Endothelial cell (in vitro differentiated cells): Measurements from ENCODE around the gene PLCB1. TPM values are rescaled to one million over a fixed set of nuclear protein-coding genes. Genes with fewer than 3 reads are reported as not detected.

Experiments used
- DNase-seq: peaks from one replicate; pipeline ENCODE4 v3.0.0; 2021; ENCODE audit warnings: low spot score
- H3K27ac Mint-ChIP-seq: one replicate; pipeline ENCODE4 v1.8.0; 2021; ENCODE audit warnings: mixed read lengths, inconsistent platforms; ENCODE audit not compliant: unreplicated experiment
- H3K27me3 Mint-ChIP-seq: one replicate; pipeline ENCODE4 v1.8.0; 2021; ENCODE audit warnings: mild to moderate bottlenecking, moderate library complexity, mixed read lengths, inconsistent platforms; ENCODE audit not compliant: unreplicated experiment
- H3K36me3 Mint-ChIP-seq: one replicate; pipeline ENCODE4 v1.8.0; 2021; ENCODE audit warnings: mild to moderate bottlenecking, low read depth, mixed read lengths, inconsistent platforms; ENCODE audit not compliant: unreplicated experiment
- H3K4me1 Mint-ChIP-seq: one replicate; pipeline ENCODE4 v1.8.0; 2021; ENCODE audit warnings: mild to moderate bottlenecking, mixed read lengths, inconsistent platforms; ENCODE audit not compliant: unreplicated experiment
- H3K4me3 Mint-ChIP-seq: one replicate; pipeline ENCODE4 v1.8.0; 2021; ENCODE audit warnings: mild to moderate bottlenecking, mixed read lengths, inconsistent platforms; ENCODE audit not compliant: unreplicated experiment
- H3K9me3 Mint-ChIP-seq: one replicate; pipeline ENCODE4 v1.8.0; 2021; ENCODE audit warnings: mixed read lengths, inconsistent platforms; ENCODE audit not compliant: unreplicated experiment
- total RNA-seq: library from RNA; stranded (reverse); fragmentation: NEBNext Ultra II Directional; extraction: Animal tissue kit (Norgen Biotek cat#: 25700); gene quantifications from one replicate; pipeline ENCODE4 v1.2.1, GENCODE V29; 2021; ENCODE audit not compliant: unreplicated experiment
- TF ChIP-seq, protein P1 (sequence below): fragments of 200-600 bp; sonication (generic); IDR thresholded peaks from one replicate; pipeline ENCODE4 v1.5.0; 2021; ENCODE audit warnings: antibody characterized with exemption; ENCODE audit not compliant: unreplicated experiment

Gene PLCB1
- total RNA-seq, 1 donor from 2014 or later, result 8.1 TPM

DNA sequence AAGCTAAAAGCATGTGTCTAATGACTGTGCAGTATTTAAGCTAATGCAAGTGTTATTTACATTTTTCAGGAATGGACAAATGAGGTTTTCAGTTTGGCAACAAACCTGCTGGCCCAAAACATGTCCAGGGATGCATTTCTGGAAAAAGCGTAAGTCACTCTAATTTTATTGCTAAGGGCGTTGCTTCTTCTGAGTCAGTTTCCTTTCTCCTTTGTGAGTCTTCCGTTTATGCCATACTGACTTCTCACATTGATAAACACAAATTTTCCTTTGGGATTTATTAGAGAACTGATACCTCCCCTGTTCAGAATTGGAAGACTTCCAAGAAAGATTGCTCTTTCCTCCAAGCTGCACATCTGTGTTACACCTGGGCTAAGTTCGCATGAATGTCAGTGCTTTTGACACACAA is 514.0 kb downstream of the PLCB1 start:
- peaks cover 7% of the 10 kb centered on the region for H3K36me3 Mint-ChIP-seq
- H3K27me3 Mint-ChIP-seq, result peaks cover 1% of the 10 kb centered on the region
- no peak overlapping the region for H3K4me3 Mint-ChIP-seq
- TF ChIP-seq, protein P1, sequence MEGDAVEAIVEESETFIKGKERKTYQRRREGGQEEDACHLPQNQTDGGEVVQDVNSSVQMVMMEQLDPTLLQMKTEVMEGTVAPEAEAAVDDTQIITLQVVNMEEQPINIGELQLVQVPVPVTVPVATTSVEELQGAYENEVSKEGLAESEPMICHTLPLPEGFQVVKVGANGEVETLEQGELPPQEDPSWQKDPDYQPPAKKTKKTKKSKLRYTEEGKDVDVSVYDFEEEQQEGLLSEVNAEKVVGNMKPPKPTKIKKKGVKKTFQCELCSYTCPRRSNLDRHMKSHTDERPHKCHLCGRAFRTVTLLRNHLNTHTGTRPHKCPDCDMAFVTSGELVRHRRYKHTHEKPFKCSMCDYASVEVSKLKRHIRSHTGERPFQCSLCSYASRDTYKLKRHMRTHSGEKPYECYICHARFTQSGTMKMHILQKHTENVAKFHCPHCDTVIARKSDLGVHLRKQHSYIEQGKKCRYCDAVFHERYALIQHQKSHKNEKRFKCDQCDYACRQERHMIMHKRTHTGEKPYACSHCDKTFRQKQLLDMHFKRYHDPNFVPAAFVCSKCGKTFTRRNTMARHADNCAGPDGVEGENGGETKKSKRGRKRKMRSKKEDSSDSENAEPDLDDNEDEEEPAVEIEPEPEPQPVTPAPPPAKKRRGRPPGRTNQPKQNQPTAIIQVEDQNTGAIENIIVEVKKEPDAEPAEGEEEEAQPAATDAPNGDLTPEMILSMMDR, result no peak
- H3K9me3 Mint-ChIP-seq, result no peaks in the 10 kb centered on the region
- peaks cover 18% of the 10 kb centered on the region for H3K4me1 Mint-ChIP-seq
- DNase-seq, result no peak
- no peak overlapping the region for H3K27ac Mint-ChIP-seq

GRCh38 chr20:8646716-8647115 is 514.6 kb downstream of the PLCB1 start:
- Mint-ChIP-seq H3K27ac (no peak overlapping the region), H3K9me3 (no peaks in the 10 kb centered on the region), H3K4me1 (peaks cover 18% of the 10 kb centered on the region), H3K4me3 (no peak overlapping the region), H3K27me3 (peaks cover 1% of the 10 kb centered on the region), H3K36me3 (peaks cover 7% of the 10 kb centered on the region)
- TF ChIP-seq, protein P1, result no peak
- no peak for DNase-seq

- H3K4me3 Mint-ChIP-seq, result no peak overlapping the region
- TF ChIP-seq, protein P1, result no peak
- peaks cover 1% of the 10 kb centered on the region for H3K27me3 Mint-ChIP-seq
- peaks cover 7% of the 10 kb centered on the region for H3K36me3 Mint-ChIP-seq
- DNase-seq, result no peak
- peak overlapping the region; percentile 87 for H3K27ac Mint-ChIP-seq
- H3K4me1 Mint-ChIP-seq, result peaks cover 18% of the 10 kb centered on the region
- no peaks in the 10 kb centered on the region for H3K9me3 Mint-ChIP-seq
Measured at GRCh38 chr20:8647961-8648441, 515.9 kb downstream of the PLCB1 start.

DNA sequence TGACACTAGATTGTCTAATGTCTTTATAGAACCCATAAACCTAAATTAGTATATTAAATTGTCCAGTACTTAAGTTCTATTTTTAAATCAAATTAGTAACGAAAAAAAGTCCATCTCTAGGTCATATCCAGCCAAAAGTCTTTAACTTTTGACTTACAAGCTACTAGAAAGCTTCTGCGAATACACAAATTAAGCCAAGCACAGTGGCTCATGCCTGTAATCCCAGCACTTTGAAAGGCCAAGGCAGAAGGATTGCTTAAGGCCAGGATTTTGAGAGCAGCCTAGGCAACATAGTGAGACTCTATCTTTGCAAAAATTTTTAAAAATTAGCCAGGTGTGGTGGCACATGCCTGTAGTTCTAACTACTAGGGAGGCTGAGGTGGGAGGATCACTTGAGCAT is 516.4 kb downstream of the PLCB1 start:
- Mint-ChIP-seq H3K27ac (no peak overlapping the region), H3K36me3 (peaks cover 7% of the 10 kb centered on the region), H3K9me3 (no peaks in the 10 kb centered on the region), H3K4me3 (no peak overlapping the region), H3K27me3 (peaks cover 1% of the 10 kb centered on the region), H3K4me1 (peaks cover 18% of the 10 kb centered on the region)
- TF ChIP-seq, protein P1, result no peak
- DNase-seq, result no peak

DNA sequence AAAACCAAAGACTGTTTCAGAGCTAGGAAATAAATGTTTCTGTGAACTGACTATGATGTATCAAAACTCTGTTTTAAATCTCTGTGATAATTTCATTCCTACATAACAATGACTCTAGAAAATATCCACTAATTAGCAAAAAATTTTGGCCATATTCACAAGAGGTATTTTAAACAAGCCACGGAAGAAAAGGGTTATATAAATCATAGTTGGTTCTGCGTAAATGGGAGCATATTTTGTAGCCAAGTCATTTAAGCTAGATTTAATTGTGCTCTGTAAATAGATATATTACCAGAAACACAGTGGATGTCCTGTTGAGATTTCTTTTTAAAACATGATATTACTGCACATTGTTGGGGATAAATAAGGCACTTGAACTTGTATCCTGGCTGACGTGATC is 520.3 kb downstream of the PLCB1 start:
- H3K36me3 Mint-ChIP-seq, result peaks cover 7% of the 10 kb centered on the region
- TF ChIP-seq, protein P1, result no peak

More for the DNA sequence above, 520.3 kb downstream of the PLCB1 start:
- Mint-ChIP-seq H3K4me1 (peaks cover 19% of the 10 kb centered on the region), H3K4me3 (no peak overlapping the region), H3K9me3 (no peaks in the 10 kb centered on the region), H3K27ac (no peak overlapping the region), H3K27me3 (no peaks in the 10 kb centered on the region)
- DNase-seq, result no peak
